Measurements from ENCODE around the gene CYP46A1.
"Not testable (repeated sequence)": the region's sequence is repeated elsewhere in the genome, so short reads cannot be mapped to it uniquely, and the experiment has no call there.

The CYP46A1 gene

DNA sequence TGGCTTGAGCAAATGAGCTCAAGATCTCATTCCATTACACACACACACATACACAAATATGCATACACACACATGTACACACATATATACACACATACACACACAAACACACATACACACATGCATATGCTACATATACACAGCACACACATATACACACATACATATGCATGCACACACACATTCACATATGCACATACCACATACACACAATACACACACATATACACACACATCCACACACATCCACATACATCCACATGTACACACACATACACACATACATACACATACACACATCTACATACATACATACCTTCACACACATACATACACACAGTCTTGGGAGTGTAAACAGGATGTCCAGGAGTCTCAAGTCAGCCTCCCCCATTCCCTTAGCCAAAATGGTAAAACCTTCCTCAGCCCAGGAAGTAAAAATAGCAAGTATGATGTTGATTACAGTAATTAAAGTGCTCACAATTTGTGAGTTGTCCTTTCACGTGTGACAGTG lies 26.4 kb upstream of the CYP46A1 start:
- DNase-seq (ENCODE audit: low spot score): no peak

DNA sequence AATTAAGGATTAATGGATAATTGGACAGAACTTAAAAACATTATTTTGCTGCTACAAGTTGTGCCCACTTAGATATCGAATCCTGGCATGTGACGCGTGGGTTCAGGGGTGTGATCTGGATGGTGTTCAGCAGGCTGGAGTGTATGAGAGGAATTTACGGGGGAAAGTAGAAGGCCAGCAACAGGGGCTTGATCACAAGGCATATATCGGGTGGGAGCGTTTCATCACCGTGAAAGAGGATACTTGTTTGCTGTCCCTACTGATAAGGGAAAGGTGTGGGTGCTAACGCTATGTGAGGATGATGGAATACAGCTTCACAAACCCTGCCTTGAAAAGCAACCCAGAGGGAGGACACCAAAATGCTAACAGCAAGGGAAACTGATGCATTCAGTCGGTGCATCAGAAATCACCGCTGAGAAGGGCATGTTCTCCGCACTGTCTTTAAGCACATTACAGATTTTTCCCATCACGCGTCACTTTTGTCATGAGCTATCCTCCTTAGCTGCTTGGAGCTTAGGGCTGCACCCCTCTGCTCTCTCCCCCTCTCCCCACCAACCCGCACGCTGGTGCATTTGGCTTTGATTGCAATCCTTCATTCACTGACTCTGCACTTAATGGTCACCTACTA lies 25.8 kb upstream of the CYP46A1 start:
- DNase-seq (ENCODE audit: low spot score): no peak

DNA sequence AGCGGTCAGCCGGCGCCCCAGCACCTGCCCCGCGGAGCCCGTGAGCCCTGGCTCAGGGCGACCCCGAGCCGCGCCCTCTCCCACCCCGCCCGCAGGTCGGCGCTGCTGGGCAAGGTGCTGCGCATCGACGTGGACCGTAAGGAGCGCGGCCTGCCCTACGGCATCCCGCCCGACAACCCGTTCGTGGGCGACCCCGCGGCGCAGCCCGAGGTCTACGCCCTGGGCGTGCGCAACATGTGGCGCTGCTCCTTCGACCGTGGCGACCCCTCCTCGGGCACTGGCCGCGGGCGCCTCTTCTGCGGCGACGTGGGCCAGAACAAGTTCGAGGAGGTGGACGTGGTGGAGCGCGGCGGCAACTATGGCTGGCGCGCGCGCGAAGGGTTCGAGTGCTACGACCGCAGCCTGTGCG lies 24.8 kb upstream of the CYP46A1 start:
- DNase-seq (ENCODE audit: low spot score): no peak

DNA sequence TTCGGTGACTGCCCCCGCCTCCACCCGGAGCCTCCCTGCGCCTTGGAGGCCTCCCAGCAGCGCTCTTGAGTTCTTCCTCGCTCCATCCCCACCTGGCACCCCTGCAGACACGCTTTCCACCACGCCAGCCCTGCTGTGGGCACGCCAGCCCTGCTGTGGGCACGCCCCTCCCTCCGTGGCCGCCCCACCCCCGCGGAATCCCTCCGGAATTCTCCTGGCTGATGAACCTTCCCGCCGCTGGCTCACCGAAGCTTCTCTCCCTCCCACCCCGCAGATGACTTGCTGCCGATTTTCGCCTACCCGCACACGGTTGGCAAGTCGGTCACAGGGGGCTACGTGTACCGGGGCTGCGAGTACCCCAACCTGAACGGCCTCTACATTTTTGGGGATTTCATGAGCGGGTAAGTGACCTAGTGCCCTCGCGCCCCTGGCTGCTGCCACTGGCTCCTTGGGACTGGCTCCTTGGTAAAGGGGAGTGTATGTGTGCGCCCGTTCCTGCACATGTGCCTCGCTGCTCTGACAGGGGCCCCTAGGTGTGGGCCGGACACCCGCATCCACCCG lies 24.0 kb upstream of the CYP46A1 start:
- DNase-seq (ENCODE audit: low spot score): no peak

DNA sequence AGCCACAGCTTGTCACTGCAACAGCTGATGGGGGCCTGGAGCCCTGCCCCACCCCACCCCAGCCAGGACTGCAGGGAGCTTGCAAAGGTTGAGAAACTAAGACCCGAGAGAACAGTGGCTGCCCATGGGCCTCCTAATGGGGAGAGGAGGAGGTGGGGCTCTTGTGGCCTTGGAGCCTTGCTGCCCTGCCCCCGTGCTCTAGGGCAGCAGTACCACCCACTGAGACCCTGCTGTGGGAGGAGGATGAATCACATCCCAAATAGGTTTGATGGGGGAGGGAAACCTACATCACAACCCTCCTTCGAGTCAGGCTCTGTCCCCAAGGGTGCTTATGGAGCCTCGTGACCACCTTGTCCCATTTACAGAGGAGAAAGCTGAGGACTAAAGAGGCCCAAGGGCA lies 23.3 kb upstream of the CYP46A1 start:
- no peak for DNase-seq (ENCODE audit: low spot score)

DNA sequence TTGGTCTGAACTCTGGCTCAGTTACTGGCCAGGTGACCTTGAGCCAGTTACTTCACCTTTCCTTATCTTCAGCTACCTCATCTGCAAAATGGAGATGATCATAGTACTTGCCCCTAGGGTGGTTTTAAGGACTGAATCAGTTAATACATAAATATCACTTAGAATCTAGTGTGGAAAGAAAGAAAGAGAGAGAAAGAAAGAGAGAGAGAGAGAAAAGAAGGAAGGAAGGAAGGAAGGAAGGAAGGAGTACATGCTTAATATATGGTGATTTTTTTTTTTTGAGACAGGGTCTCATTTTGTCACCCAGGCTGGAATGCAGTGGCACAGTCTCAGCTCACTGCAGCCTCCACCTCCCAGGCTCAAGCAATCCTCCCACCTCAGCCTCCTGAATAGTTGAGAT lies 22.9 kb upstream of the CYP46A1 start:
- DNase-seq (ENCODE audit: low spot score): not testable (repeated sequence)

DNA sequence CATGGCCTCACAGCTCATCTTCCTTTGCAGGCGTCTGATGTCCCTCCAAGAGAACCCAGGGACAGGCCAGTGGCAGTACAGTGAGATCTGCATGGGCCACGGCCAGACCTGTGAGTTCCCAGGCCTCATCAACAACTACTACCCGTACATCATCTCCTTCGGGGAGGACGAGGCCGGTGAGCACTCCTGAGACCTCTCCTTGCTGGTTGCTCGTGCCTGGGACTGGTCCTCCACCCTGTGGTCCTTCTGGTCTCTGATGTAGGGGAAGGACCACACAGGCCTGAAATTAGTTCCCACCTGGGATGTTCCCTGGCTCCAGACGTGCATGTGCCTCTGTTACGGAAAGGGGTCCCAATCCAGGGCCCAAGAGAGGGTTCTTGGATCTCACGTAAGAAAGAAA lies 21.3 kb upstream of the CYP46A1 start:
- DNase-seq (ENCODE audit: low spot score): no peak

DNA sequence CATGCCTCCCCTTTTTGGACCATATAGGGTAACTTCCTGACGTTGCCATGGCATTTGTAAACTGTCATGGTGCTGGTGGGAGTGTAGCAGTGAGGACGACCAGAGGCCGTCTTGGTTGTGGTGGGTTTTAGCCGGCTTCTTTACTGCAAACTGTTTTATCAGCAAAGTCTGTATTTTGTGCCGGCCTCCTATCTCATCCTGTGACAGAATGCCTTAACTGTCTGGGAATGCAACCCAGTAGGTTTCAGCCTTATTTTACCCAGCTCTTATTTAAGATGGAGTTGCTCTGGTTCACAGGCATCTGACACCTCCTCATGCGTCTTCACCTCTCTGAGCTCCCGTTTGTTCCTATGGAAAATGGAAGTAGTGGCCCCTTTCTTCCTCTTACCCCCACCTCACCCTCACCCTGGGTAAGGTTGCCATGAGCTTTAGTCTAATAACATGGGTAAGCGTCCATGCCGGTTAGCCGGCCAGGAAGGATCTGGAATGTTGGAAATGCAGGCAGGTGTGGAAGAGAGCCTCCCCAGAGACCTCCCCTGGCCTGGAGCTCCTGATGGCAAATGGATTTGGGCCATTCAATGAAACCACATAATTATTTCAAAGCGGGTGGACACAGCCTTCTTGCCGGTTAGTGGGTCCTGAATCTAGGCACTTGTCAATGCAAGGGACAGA lies 20.6 kb upstream of the CYP46A1 start:
- no peak for DNase-seq (ENCODE audit: low spot score)

DNA sequence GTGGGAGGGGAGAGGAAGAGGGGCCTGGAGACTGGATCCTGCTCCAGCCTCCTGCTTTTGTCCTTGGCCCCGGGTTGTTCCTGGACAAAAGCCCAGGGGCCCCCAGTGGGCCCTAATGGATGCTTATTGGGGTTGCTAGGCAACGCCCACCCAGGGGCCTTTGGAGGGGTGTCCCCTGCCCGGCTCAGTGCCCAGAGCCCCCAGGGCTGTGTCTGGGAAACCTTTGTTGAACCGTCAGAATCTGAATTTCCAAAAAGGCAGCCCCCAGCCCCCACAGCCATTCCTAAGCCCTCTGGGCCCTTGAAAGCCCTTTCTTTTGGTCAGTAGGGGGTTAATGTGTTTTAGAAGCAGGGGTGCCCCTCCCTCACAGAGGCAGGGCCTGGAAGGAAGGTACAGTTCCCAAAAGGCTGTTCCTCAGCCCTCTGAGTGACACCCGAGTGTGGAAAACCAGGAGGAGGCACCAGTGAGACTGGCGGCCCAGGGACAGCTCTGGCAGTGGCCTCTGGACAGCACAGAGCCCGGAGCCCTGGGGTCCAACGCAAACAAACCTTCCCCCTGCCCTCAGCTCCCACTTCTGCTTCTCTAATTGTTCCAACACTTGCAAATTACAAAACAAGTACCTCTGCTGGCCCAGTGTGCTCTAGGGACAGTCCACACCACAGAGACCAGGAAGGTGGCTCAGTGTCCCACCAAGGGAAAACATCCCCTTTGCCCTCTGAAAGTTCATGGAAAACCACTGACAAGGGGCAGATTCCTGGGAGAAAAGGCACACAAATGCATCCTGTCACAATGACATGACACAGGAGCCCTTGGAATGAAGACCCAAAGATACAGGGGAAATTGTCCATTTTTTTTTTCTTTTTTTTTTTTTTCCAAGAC lies 19.8 kb upstream of the CYP46A1 start:
- no peak for DNase-seq (ENCODE audit: low spot score)

DNA sequence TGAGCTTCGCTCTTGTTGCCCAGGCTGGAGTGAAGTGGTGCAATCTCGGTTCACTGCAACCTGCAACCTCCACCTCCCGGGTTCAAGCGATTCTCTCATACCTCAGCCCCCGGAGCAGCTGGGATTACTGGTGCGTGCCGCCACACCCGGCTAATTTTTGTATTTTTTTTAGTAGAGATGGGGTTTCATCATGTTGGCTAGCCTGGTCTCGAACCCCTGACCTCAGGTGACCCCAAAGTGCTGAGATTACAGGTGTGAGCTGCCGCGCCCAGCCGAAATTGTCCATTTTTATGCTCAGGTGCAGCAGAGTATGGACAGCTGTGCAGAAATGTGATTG lies 19.2 kb upstream of the CYP46A1 start:
- DNase-seq (ENCODE audit: low spot score): no peak

DNA sequence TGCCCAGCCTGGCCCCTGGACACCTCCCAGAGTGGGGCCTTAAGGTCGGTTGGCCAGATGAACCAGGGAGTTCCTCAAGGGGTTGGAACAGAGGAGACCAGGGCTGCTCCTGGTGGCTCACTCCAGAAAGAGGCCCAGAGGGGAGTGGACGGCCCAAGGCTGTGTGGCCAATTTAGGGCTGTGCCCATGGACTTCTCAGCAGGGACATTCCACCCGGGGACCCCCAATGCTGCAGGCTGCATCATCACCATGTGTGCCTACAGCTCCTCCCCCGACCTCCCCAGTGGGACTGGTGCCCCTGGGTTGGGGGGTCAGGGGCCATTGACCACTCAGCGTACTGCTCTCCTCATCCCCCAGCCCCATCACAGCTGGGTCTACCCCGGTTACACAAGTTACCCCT lies 17.6 kb upstream of the CYP46A1 start:
- DNase-seq (ENCODE audit: low spot score): no peak

DNA sequence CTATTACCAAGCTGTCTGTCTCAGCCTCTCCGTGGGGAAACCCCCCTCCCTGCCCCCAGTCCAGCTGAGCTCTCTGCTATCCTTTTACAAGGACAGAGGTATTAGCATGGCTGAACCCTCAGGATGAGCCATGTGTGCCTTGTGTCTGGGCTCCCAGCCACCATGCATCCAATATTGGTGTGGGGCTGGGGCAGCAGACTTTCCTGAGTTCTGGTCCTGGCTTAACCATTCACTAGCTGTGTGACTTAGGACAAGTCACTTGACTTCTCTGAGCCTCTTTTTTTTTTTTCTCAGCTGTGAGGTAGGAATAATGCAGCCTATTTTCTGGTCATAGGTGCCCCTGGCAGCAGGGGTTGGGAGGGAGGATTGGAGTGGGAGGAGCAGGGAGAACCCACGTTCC lies 17.1 kb upstream of the CYP46A1 start:
- no peak for DNase-seq (ENCODE audit: low spot score)

DNA sequence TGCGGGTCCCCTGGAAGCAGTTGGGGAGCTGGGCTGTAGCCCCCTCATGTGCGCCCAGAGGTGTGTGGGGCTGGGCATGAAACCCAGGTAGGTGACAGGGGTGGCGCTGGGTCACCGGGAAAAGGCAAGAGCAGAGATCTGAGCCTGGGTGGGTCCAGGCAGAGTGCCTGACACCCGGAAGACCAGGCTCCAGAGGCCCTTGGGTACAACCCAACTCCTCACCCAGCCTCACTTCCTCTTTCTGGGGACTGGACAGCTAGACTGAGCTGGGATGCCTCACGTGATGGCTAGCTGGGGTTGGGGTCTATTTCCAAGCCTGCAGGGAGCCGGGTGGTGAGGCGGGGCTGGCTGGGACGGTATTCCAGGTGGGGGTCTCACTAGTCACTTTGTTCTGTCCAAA lies 16.3 kb upstream of the CYP46A1 start:
- DNase-seq (ENCODE audit: low spot score): no peak

DNA sequence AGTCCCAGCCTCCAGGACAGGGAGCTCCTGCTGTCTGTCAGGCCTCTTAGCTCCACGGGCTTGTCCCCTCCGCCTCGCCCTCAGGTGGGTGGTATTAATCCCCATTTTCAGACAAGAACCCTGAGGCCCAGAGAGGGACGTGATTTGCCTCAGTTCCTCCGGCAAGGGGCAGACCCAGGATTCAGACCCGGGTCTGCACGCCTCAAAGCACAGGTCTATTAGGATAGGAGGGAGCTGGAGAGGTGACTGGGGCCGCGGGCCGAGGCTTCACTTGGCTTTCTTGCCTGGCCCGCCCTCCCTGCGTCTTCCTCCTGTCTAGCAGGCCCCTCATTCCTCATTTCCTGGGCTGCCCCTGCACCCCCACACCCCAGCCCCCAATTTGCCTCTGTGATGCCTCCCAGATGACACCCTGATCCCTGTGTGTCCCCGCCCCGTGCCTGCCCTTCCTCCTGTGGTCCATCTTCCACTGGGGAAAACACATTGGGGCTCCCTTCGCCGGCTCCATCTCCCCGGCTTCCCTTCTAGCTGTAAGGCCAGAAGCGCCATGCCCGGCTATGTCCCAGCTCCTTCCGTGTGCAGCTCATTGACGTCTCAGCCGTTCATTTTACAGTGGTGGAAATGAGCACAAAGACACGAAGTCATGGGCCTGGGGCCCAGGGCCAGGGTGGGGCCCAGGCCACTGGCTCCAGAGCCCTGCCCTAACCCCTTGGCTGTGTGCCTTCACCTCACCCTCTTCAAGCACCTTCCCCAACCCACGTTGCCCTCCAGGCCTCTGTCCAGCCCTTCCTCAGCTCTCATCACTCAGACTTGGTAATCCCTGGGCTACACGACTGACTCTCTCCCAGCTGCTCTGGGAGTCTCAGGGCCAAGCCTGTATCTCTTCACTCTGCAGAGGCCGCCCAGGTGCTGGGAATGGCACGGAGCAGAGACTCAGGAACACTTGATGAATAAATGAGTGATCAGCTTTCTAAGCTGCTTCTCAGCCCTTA lies 15.5 kb upstream of the CYP46A1 start:
- no peak for DNase-seq (ENCODE audit: low spot score)

DNA sequence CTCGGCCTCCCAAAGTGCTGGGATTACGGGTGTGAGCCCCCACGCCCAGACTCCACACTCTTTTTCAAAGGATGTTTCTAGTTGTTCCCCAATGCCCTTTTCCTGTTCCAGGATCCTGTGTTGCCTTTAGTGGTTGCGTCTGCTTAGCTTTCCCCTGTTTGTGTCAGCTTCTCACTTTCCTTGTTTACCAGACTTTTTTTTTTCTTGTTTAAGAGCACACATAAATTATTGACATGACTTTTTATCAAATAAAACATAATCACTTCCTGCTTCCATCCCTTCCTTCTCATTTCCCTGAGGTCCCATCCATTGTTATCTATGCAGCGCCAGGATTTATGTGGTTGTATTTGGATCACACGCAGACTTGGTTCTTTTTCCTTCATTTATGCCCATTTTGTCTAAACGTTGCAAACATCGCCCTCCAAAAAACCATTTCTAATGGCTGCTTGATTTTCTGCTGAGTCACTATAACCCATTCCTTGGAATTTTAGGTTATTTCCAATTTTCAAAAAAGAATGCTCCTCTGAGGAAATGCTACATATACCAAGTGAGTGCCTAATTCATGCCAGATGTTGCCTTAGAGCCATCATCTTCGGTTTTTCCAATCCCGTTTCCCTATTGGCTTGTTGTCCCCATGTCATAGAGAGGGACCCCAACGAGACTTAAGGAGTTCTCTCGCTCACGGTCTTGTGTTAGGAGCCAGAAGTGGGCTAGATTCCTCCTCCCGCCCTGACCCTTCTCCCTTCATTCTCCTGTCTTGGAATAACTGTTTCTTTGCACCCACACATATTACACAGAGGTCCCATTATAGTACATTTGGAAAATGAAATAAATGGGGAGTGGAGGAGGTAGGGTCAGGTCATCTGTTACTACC lies 13.5 kb upstream of the CYP46A1 start:
- no peak for DNase-seq (ENCODE audit: low spot score)

DNA sequence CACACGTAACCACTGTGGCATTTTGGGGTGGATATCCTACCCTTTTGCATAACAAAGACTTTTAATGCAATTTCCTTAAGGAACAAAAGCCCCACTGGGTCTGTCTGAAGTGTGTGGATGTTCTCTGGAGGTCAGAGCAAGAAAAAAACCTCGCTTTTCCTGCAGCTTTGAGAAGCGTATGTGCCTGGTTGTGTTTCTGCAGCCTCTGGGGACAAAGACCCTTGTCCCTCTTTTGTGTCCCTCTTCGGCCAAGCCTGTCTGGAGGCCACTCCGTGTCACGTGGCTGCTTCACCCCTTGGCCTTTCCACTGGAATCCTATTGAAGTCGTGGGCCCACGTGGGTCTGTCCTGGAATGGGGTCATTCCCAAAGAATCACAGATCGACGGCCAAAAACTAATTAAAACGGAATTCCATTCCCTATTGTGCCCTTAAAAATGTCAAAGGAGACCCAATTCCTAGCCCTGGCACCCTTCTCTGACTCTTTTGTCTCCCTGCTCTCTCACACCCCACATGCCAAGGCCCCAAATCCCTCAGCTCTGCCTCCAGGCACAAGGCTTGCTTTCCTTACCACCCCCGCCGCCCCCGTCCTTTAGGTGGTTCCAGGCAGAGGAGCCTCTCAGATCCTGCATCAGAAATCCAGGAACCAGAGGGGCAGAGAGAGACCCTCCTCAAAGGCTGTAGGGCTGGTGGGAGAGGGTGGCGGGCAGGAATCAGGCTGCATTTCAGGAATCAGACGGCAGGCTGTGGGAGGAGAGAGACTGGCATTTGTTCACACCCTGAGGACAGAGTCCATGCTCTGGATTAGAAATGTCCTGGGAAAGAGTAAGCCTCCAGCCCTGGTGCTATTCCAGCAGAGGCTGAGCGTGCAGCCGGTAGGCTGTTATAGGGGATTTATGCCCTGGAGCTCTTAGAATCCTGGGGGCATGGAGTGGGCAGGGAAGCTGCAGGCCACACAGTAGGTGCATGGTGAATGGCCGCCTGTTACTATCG lies 12.6 kb upstream of the CYP46A1 start:
- no peak for DNase-seq (ENCODE audit: low spot score)

DNA sequence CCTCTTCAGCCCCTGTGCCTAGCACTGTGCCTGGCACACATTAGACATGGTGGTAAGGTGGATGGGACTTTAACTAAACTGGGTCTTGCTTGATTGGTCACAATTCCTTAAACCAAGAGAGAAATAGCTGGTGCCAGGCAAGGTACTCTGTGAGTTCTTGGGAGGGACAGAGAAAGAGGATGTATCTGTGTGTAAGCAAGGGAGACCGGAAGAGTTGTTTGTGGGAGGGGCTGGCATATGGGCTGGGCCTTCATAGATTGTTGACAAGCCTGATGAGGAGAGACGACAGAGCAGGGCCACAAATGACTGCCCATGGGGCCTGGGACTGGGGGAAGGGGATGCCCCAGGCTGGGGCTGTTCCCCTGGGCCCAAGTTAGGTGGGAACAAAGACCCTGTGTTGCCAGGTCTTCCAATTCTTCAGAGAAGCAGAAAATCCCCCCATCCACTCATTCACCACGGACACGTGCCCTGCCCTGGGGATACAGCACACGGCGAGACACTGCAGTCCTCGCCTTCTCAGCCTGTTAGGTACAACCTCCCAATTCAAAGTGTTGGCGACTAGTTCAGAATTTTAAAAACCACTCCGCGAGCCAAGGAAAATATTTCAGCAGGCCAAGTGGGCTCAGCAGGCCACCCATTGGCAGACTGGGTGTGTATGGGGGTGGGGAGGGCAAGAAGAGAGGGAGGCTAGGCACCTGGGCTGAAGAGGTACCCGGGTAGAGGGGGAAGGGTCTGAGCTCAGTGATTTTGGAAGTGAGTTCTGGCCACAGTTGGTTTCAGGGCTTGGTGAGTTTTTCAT lies 11.4 kb upstream of the CYP46A1 start:
- DNase-seq (ENCODE audit: low spot score): peak; percentile 48

DNA sequence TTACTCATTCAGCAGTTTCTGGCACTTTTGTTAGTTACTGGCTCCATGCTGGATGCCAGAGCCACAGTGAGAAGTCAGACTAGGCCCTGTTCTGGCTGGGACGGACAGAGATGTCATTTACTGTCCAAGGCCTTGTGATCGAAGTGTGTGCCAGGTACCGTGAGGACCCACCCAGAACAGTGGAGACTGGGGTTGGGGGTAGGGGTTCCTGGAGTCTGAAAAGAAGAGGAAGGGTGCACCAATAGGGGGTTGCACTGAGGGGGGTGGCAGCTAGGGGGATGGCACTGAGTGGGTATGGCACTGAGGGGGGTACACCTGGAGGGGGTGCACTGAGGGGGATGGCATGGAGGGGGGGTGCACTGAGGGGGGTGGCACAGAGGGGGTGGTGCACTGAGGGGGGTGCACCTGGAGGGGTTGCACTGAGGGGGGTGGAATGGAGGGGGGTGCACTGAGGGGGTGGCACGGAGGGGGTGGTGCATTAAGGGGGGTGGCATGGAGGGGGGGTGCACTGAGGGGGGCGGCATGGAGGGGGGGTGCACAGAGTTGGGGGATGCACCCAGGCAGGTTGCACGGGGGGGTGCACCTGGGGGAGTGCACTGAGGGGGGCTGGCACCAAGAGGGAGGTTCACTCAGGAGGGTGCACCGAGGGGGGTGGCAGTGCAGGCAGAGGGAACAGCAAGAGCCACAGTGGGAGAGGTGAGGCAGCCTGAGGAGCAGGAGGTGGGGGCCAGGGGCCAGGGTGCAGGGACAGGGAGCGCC lies 10.6 kb upstream of the CYP46A1 start:
- DNase-seq (ENCODE audit: low spot score): no peak
